ENCODE data around the gene FYCO1. TPM values are rescaled to one million over a fixed set of nuclear protein-coding genes. Genes with fewer than 3 reads are reported as not detected.
A peak's percentile ranks its signal among the peaks of the same experiment; 100 is the strongest.

The FYCO1 gene
- total RNA-seq, 2 experiments from 2014 or later: 21.7 to 22.6 TPM

- Mint-ChIP-seq H3K27me3 (peaks cover 62% of the 10 kb centered on the region), H3K9me3 (no peaks in the 10 kb centered on the region), H3K4me3 (no peak overlapping the region), H3K4me1 (peaks cover 4% of the 10 kb centered on the region), H3K27ac (no peak overlapping the region), H3K36me3 (ENCODE audit: low read depth) (peaks cover 2% of the 10 kb centered on the region)
- ChIA-PET POLR2A (interaction anchor here (1.5 kb wide), 1 partner anchor 12 kb away, joined by 3 read pairs; no protein-coding TSS in a partner anchor), CTCF (no interaction called here)
- DNase-seq: no peak
Observed at GRCh38 chr3:45895686-45896468, 99.7 kb downstream of the FYCO1 start.

- H3K4me1 Mint-ChIP-seq: peaks cover 4% of the 10 kb centered on the region
- CTCF ChIA-PET: no interaction called here
Observed at GRCh38 chr3:45894015-45894414, 101.6 kb downstream of the FYCO1 start.

GRCh38 chr3:45892161-45892560 is 103.5 kb downstream of the FYCO1 start:
- POLR2A ChIA-PET: interaction anchor here (1.1 to 1.5 kb wide), 2 partner anchors 16 to 50 kb away, joined by 6 read pairs; partner anchors contain the start of gene LZTFL1
- CTCF ChIA-PET: interaction anchor here (1.7 kb wide), 1 partner anchor 16 kb away, joined by 3 read pairs; no protein-coding TSS in a partner anchor
- Mint-ChIP-seq H3K27me3 (peaks cover 52% of the 10 kb centered on the region), H3K27ac (no peak overlapping the region), H3K36me3 (ENCODE audit: low read depth) (peaks cover 2% of the 10 kb centered on the region), H3K4me1 (peaks cover 4% of the 10 kb centered on the region), H3K4me3 (no peak overlapping the region), H3K9me3 (no peaks in the 10 kb centered on the region)
- DNase-seq: no peak

More at GRCh38 chr3:45894015-45894414, 101.6 kb downstream of the FYCO1 start:
- DNase-seq: no peak
- peaks cover 59% of the 10 kb centered on the region for H3K27me3 Mint-ChIP-seq
- peaks cover 2% of the 10 kb centered on the region for H3K36me3 Mint-ChIP-seq (ENCODE audit: low read depth)
- POLR2A ChIA-PET: interaction anchor here (1.5 kb wide), 1 partner anchor 10 kb away, joined by 3 read pairs; no protein-coding TSS in a partner anchor
- H3K4me3 Mint-ChIP-seq: no peak overlapping the region
- H3K27ac Mint-ChIP-seq: no peak overlapping the region
- no peaks in the 10 kb centered on the region for H3K9me3 Mint-ChIP-seq

- Mint-ChIP-seq H3K4me1 (peaks cover 4% of the 10 kb centered on the region), H3K9me3 (no peaks in the 10 kb centered on the region), H3K27me3 (peaks cover 55% of the 10 kb centered on the region), H3K27ac (no peak overlapping the region), H3K36me3 (ENCODE audit: low read depth) (peaks cover 2% of the 10 kb centered on the region), H3K4me3 (no peak overlapping the region)
- POLR2A ChIA-PET: no interaction called here
- CTCF ChIA-PET: no interaction called here
- DNase-seq: no peak
Observed at GRCh38 chr3:45890405-45890804, 105.2 kb downstream of the FYCO1 start.

- no peaks in the 10 kb centered on the region for H3K9me3 Mint-ChIP-seq
- ChIA-PET CTCF (no interaction called here), POLR2A (no interaction called here)
- no peak overlapping the region for H3K4me3 Mint-ChIP-seq
- H3K27me3 Mint-ChIP-seq: peaks cover 55% of the 10 kb centered on the region
- H3K27ac Mint-ChIP-seq: no peak overlapping the region
- H3K36me3 Mint-ChIP-seq (ENCODE audit: low read depth): peaks cover 2% of the 10 kb centered on the region
- DNase-seq: no peak
- peaks cover 11% of the 10 kb centered on the region for H3K4me1 Mint-ChIP-seq
Observed at GRCh38 chr3:45889337-45889736, 106.3 kb downstream of the FYCO1 start.

- Mint-ChIP-seq H3K27me3 (peaks cover 55% of the 10 kb centered on the region), H3K36me3 (ENCODE audit: low read depth) (peaks cover 2% of the 10 kb centered on the region), H3K4me3 (no peak overlapping the region), H3K9me3 (no peaks in the 10 kb centered on the region), H3K27ac (no peak overlapping the region), H3K4me1 (peaks cover 12% of the 10 kb centered on the region)
- no peak for DNase-seq
- CTCF ChIA-PET: interaction anchor here (0.6 to 0.8 kb wide), 2 partner anchors 55 to 275 kb away, joined by 3 to 4 read pairs; no protein-coding TSS in a partner anchor
- POLR2A ChIA-PET: interaction anchor here (1.1 kb wide), 1 partner anchor 29 kb away, joined by 3 read pairs; no protein-coding TSS in a partner anchor
Observed at GRCh38 chr3:45887759-45888511, 107.7 kb downstream of the FYCO1 start.

- DNase-seq: no peak
- Mint-ChIP-seq H3K4me3 (no peak overlapping the region), H3K4me1 (peaks cover 8% of the 10 kb centered on the region), H3K36me3 (ENCODE audit: low read depth) (peaks cover 2% of the 10 kb centered on the region), H3K27me3 (peaks cover 53% of the 10 kb centered on the region), H3K9me3 (no peaks in the 10 kb centered on the region), H3K27ac (no peak overlapping the region)
- ChIA-PET POLR2A (interaction anchor here (1.1 kb wide), 1 partner anchor 30 kb away, joined by 3 read pairs; no protein-coding TSS in a partner anchor), CTCF (interaction anchor here (0.8 kb wide), 1 partner anchor 56 kb away, joined by 3 read pairs; no protein-coding TSS in a partner anchor)
Observed at GRCh38 chr3:45887285-45887684, 108.3 kb downstream of the FYCO1 start.

GRCh38 chr3:45885979-45886705 is 109.5 kb downstream of the FYCO1 start, which contains the start of gene CCR9:
Gene CCR9 (plus strand): TSS chr3:45886543. CDS start chr3:45894934, 8,391 bp downstream.
- H3K27me3 Mint-ChIP-seq: peaks cover 52% of the 10 kb centered on the region
- H3K4me1 Mint-ChIP-seq: peaks cover 13% of the 10 kb centered on the region
- no peak for DNase-seq
- no peak within 1 kb of the TSS for H3K4me3 Mint-ChIP-seq
- no peaks in the 10 kb centered on the region for H3K36me3 Mint-ChIP-seq (ENCODE audit: low read depth)
- CTCF ChIA-PET: interaction anchor here (1.1 kb wide), 1 partner anchor 44 kb away, joined by 3 read pairs; no protein-coding TSS in a partner anchor
- POLR2A ChIA-PET: no interaction called here
- no peaks in the 10 kb centered on the region for H3K9me3 Mint-ChIP-seq
- H3K27ac Mint-ChIP-seq: no peak within 1 kb of the TSS

GRCh38 chr3:45884368-45885201 is 111.0 kb downstream of the FYCO1 start:
- Mint-ChIP-seq H3K36me3 (ENCODE audit: low read depth) (no peaks in the 10 kb centered on the region), H3K4me1 (peaks cover 25% of the 10 kb centered on the region), H3K4me3 (no peak overlapping the region), H3K9me3 (no peaks in the 10 kb centered on the region), H3K27me3 (peaks cover 50% of the 10 kb centered on the region), H3K27ac (no peak overlapping the region)
- DNase-seq: no peak
- ChIA-PET POLR2A (interaction anchor here (1.6 kb wide), 1 partner anchor 10 kb away, joined by 3 read pairs; no protein-coding TSS in a partner anchor), CTCF (interaction anchor here (1.1 kb wide), 1 partner anchor 45 kb away, joined by 3 read pairs; no protein-coding TSS in a partner anchor)

- ChIA-PET POLR2A (interaction anchor here (0.6 to 2.1 kb wide), 9 partner anchors 11 to 526 kb away, joined by 3 to 10 read pairs (median 6); partner anchors contain the start of genes CCR5AS, CCRL2, CXCR6 and LZTFL1), CTCF (interaction anchor here (0.6 to 0.7 kb wide), 2 partner anchors 20 to 197 kb away, joined by 3 read pairs; no protein-coding TSS in a partner anchor)
- no peak overlapping the region for H3K27ac Mint-ChIP-seq
- DNase-seq: peak; percentile 65
- H3K27me3 Mint-ChIP-seq: peaks cover 60% of the 10 kb centered on the region
- H3K4me3 Mint-ChIP-seq: no peak overlapping the region
- peaks cover 29% of the 10 kb centered on the region for H3K4me1 Mint-ChIP-seq
- no peaks in the 10 kb centered on the region for H3K36me3 Mint-ChIP-seq (ENCODE audit: low read depth)
- no peaks in the 10 kb centered on the region for H3K9me3 Mint-ChIP-seq
Observed at GRCh38 chr3:45881078-45882022, 114.3 kb downstream of the FYCO1 start.

GRCh38 chr3:45880725-45881077 is 114.9 kb downstream of the FYCO1 start:
- ChIA-PET CTCF (no interaction called here), POLR2A (interaction anchor here (0.6 to 2.1 kb wide), 8 partner anchors 11 to 526 kb away, joined by 3 to 10 read pairs (median 7); partner anchors contain the start of genes CCR5AS, CCRL2 and LZTFL1)
- no peak for DNase-seq
- no peaks in the 10 kb centered on the region for H3K9me3 Mint-ChIP-seq
- H3K36me3 Mint-ChIP-seq (ENCODE audit: low read depth): no peaks in the 10 kb centered on the region
- no peak overlapping the region for H3K27ac Mint-ChIP-seq
- peaks cover 60% of the 10 kb centered on the region for H3K27me3 Mint-ChIP-seq
- H3K4me3 Mint-ChIP-seq: no peak overlapping the region
- H3K4me1 Mint-ChIP-seq: peaks cover 29% of the 10 kb centered on the region
